Measurements from ENCODE around the gene STX8. TPM values are rescaled to one million over a fixed set of nuclear protein-coding genes. Genes with fewer than 3 reads are reported as not detected.
A peak's percentile ranks its signal among the peaks of the same experiment; 100 is the strongest.
"Not testable (repeated sequence)": the region's sequence is repeated elsewhere in the genome, so short reads cannot be mapped to it uniquely, and the experiment has no call there.

Gene STX8
- total RNA-seq, 1 experiment from 2014 or later: 109 TPM

DNA sequence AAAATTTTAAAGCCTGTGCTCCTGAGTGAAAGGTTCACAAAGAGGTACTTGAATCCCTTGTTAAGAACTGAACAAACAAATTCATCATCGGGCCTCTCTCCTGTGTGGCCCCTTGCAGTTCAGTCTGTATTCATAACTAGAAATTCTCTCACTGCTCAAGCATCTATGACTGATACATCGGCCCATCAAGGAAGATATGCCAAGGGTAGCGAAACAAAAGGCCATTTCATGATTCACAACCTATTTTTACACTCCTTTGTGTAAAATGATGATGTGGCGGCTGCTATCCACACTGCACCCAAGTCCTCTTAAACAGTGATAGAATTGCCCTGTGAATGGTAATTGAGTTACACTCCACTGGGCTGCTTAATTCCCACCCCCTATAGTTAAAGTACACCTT lies 204.6 kb downstream of the STX8 start:
- Histone ChIP-seq H3K27ac (peak overlapping the region; percentile 77), H3K27me3 (replicated peaks) (no peaks in the 10 kb centered on the region), H3K36me3 (peaks cover under 1% of the 10 kb centered on the region; the same call in 1 of the 2 replicates), H3K4me1 (replicated peaks) (peaks cover 40% of the 10 kb centered on the region), H3K9me3 (replicated peaks) (no peaks in the 10 kb centered on the region), H3K4me3 (no peak overlapping the region)
- DNase-seq (ENCODE audit: low read depth in 1 of 2, low spot score in 2 of 2): peak; percentile 74 to 91

- Histone ChIP-seq H3K27me3 (replicated peaks) (no peaks in the 10 kb centered on the region), H3K27ac (peak overlapping the region; percentile 77), H3K36me3 (no peaks in the 10 kb centered on the region), H3K4me3 (no peak overlapping the region), H3K4me1 (replicated peaks) (peaks cover 45% of the 10 kb centered on the region), H3K9me3 (replicated peaks) (no peaks in the 10 kb centered on the region)
- DNase-seq (ENCODE audit: low read depth in 1 of 2, low spot score in 2 of 2): no peak
These were observed 205.2 kb downstream of the STX8 start for GRCh38 chr17:9370467-9370866.

GRCh38 chr17:9368631-9369030 lies 207.0 kb downstream of the STX8 start:
- DNase-seq (ENCODE audit: low read depth in 1 of 2, low spot score in 2 of 2): no peak
- Histone ChIP-seq H3K27me3 (replicated peaks) (no peaks in the 10 kb centered on the region), H3K4me3 (no peak overlapping the region), H3K36me3 (no peaks in the 10 kb centered on the region), H3K4me1 (replicated peaks) (peaks cover 64% of the 10 kb centered on the region), H3K9me3 (replicated peaks) (no peaks in the 10 kb centered on the region), H3K27ac (no peak overlapping the region)

GRCh38 chr17:9367156-9367555 lies 208.5 kb downstream of the STX8 start:
- Histone ChIP-seq H3K4me1 (replicated peaks) (peaks cover 70% of the 10 kb centered on the region), H3K4me3 (no peak overlapping the region), H3K27ac (no peak overlapping the region), H3K9me3 (replicated peaks) (no peaks in the 10 kb centered on the region), H3K36me3 (no peaks in the 10 kb centered on the region), H3K27me3 (replicated peaks) (no peaks in the 10 kb centered on the region)
- no peak for DNase-seq (ENCODE audit: low read depth in 1 of 2, low spot score in 2 of 2)

GRCh38 chr17:9364837-9365430 lies 210.7 kb downstream of the STX8 start:
- no peaks in the 10 kb centered on the region for H3K36me3 ChIP-seq
- H3K4me3 ChIP-seq: no peak overlapping the region
- H3K9me3 ChIP-seq (replicated peaks): no peaks in the 10 kb centered on the region
- H3K27ac ChIP-seq: no peak overlapping the region
- peaks cover 71% of the 10 kb centered on the region for H3K4me1 ChIP-seq (replicated peaks)
- peak in 1 of 2 experiments; percentile 46 for DNase-seq (ENCODE audit: low read depth in 1 of 2, low spot score in 2 of 2)
- no peaks in the 10 kb centered on the region for H3K27me3 ChIP-seq (replicated peaks)

DNA sequence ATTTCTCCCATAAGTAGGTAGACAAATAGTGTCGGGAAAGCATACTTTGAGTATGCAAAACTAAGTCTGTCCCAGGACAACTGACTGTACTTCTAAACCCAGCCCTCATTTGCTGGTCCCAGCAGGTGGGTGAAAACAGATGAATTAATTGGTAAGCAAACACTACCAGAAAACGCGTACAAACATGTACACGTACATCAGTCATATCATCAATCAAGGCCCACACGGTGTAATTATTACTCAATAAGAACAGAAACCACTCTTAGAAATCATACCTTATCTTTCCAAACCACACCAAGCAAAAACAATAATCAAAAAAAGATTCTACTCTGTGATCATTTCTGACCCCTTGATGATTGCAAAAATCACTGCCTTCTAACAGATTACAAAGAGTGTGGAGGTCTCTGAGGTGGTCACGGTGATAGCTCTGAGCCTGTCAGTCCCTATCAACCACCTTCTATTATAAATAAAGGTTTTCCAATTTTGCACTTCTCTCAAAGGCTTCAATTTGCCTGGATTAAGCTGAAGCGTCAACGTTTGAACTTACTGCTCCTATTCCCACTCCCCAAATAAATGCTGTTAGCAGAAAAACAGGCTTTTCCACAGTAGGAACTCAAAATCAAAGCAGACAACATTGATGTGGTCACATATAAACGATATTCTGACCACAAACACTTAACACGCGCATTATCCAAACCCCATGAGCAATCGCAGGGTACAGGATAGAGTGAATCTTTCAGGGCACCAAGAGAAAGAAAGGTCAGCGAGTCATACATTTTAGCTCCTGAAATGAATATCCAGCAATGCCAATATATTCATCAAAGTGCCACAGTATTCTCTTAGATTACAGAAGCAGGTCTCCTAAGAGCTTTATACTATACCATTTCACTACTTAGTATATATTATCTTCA lies 211.9 kb downstream of the STX8 start:
- Histone ChIP-seq H3K4me1 (replicated peaks) (peaks cover 62% of the 10 kb centered on the region), H3K27ac (no peak overlapping the region), H3K36me3 (no peaks in the 10 kb centered on the region), H3K27me3 (replicated peaks) (no peaks in the 10 kb centered on the region), H3K9me3 (replicated peaks) (no peaks in the 10 kb centered on the region), H3K4me3 (no peak overlapping the region)
- peak in 1 of 2 experiments; percentile 39 for DNase-seq (ENCODE audit: low read depth in 1 of 2, low spot score in 2 of 2)

GRCh38 chr17:9361188-9361955 lies 214.2 kb downstream of the STX8 start:
- Histone ChIP-seq H3K27ac (no peak overlapping the region), H3K4me3 (no peak overlapping the region), H3K9me3 (replicated peaks) (no peaks in the 10 kb centered on the region), H3K4me1 (replicated peaks) (peaks cover 53% of the 10 kb centered on the region), H3K27me3 (replicated peaks) (no peaks in the 10 kb centered on the region), H3K36me3 (no peaks in the 10 kb centered on the region)
- DNase-seq (ENCODE audit: low read depth in 1 of 2, low spot score in 2 of 2): peak in 1 of 2 experiments; percentile 46

DNA sequence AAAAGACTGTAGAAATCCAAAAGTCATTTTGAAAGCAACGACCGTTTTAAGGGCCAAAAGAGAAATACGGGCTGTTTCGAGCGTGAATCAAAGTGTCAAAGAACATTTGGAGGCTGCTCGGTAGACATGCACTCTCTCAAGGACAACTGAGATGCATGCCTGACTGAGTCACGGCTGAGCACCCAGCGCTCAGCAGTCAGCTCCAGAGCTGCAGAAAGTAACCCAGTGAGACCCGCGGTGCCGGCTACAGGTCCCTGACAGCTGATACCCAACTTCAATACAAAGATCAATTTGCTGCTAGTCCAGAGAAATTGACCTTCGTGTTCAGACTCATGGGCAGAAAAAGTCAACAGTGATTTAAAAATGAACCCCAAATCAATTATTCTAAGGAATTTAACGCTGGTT lies 214.9 kb downstream of the STX8 start:
- Histone ChIP-seq H3K4me1 (replicated peaks) (peaks cover 46% of the 10 kb centered on the region), H3K27ac (no peak overlapping the region), H3K9me3 (replicated peaks) (no peaks in the 10 kb centered on the region), H3K27me3 (replicated peaks) (no peaks in the 10 kb centered on the region), H3K4me3 (no peak overlapping the region), H3K36me3 (no peaks in the 10 kb centered on the region)
- DNase-seq (ENCODE audit: low read depth in 1 of 2, low spot score in 2 of 2): no peak

DNA sequence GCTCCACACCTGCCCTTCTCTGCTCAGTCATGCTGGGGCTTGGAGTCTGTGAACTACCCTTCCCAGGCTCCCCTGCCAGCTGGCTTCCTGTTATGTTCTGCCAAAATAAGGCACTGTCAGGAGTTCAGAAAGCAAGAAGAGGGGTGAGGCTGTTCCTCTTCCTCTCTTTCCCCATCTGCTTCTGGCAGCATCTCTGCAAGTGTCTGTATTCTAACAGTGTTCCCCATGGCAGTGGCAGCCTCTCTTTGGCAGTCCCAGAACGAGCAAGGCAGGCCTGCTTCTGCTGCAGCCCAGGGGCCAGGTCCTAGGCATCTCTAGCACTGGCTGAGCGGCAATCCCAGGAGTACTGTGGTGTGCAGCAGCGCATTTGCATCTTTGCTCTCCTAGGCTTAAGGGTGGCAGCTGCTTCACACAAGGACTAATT lies 219.1 kb downstream of the STX8 start:
- no peak for DNase-seq (ENCODE audit: low read depth in 1 of 2, low spot score in 2 of 2)
- Histone ChIP-seq H3K27ac (no peak overlapping the region), H3K27me3 (replicated peaks) (no peaks in the 10 kb centered on the region), H3K4me3 (no peak overlapping the region), H3K4me1 (replicated peaks) (peaks cover 13% of the 10 kb centered on the region), H3K36me3 (no peaks in the 10 kb centered on the region), H3K9me3 (replicated peaks) (no peaks in the 10 kb centered on the region)

GRCh38 chr17:9355846-9356245 lies 219.8 kb downstream of the STX8 start:
- no peaks in the 10 kb centered on the region for H3K9me3 ChIP-seq (replicated peaks)
- H3K4me3 ChIP-seq: no peak overlapping the region
- peaks cover 6% of the 10 kb centered on the region for H3K4me1 ChIP-seq (replicated peaks)
- H3K27me3 ChIP-seq (replicated peaks): no peaks in the 10 kb centered on the region
- H3K36me3 ChIP-seq: no peaks in the 10 kb centered on the region
- no peak overlapping the region for H3K27ac ChIP-seq
- no peak for DNase-seq (ENCODE audit: low read depth in 1 of 2, low spot score in 2 of 2)

DNA sequence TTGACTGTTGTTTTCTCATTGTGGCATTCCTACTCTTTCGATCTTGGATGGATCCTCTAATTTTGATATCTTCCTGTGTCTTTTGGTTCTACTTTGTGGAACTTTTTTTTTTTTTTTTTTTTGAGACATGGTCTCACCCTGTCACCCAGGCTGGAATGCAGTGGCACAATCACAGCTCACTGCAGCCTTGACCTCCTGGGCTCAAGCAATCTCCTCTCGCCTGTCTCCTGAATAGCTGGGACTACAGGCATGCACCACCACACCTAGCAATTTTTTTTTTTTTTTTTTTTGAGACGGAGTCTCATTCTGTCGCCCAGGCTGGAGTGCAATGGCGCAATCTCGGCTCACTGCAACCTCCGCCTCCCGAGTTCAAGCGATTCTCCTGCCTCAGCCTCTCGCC lies 220.4 kb downstream of the STX8 start:
- not testable (repeated sequence) for H3K27ac ChIP-seq; H3K4me3 ChIP-seq; H3K36me3 ChIP-seq; H3K4me1 ChIP-seq (replicated peaks); H3K27me3 ChIP-seq (replicated peaks); H3K9me3 ChIP-seq (replicated peaks); DNase-seq (ENCODE audit: low read depth in 1 of 2, low spot score in 2 of 2)

- H3K9me3 ChIP-seq (replicated peaks): no peaks in the 10 kb centered on the region
- no peaks in the 10 kb centered on the region for H3K36me3 ChIP-seq
- no peaks in the 10 kb centered on the region for H3K27me3 ChIP-seq (replicated peaks)
- H3K27ac ChIP-seq: peak overlapping the region; percentile 41
- peak; percentile 43 to 73 for DNase-seq (ENCODE audit: low read depth in 1 of 2, low spot score in 2 of 2)
- peaks cover 39% of the 10 kb centered on the region for H3K4me1 ChIP-seq (replicated peaks)
- H3K4me3 ChIP-seq: no peak overlapping the region
These were observed 225.5 kb downstream of the STX8 start for GRCh38 chr17:9350080-9350479.

DNA sequence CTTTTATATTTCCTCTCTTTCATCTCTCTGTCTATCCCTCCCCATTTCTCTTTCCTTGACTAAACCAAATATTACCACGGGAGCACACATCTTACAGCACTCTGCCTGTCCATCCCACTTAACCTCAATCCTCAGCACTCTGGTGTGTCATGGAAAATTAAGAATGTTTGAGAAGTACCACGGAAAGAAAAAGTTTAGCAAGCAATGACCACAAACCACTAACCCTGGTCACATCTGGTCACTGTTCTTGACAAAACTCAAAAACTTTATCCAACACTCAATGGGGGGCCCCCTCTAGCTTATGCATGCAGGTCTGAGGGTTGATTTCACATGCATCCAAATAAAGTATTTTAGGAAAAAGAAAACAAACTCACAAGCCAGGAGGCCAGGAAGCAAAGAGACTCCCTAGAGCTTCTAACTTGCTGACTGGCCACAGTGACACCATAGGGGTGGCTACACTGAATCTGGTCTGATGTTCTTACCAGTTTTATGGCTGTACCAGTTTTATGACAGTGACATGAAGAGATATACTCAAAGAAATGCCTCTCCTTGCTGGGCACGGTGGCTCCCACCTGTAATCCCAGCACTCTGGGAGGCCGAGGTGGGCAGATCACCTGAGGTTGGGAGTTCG lies 229.2 kb downstream of the STX8 start:
- H3K4me1 ChIP-seq (replicated peaks): peaks cover 39% of the 10 kb centered on the region
- H3K27ac ChIP-seq: peak overlapping the region; percentile 41
- DNase-seq (ENCODE audit: low read depth in 1 of 2, low spot score in 2 of 2): peak; percentile 75 to 85
- H3K27me3 ChIP-seq (replicated peaks): no peaks in the 10 kb centered on the region
- no peak overlapping the region for H3K4me3 ChIP-seq
- no peaks in the 10 kb centered on the region for H3K9me3 ChIP-seq (replicated peaks)
- no peaks in the 10 kb centered on the region for H3K36me3 ChIP-seq
